ENCODE measurements around the gene MFNG. TPM values are rescaled to one million over a fixed set of nuclear protein-coding genes. Genes with fewer than 3 reads are reported as not detected.

MFNG gene
- total RNA-seq, 1 donor from 2014 or later = 75.4 TPM

GRCh38 chr22:37526376-37526775 is 40.2 kb upstream of the MFNG start:
- H3K27me3 Mint-ChIP-seq (ENCODE audit: unreplicated experiment) = peaks cover 7% of the 10 kb centered on the region
- DNase-seq (ENCODE audit: low spot score) = no peak
- no peak overlapping the region for H3K4me3 Mint-ChIP-seq (ENCODE audit: unreplicated experiment)
- H3K4me1 Mint-ChIP-seq (ENCODE audit: unreplicated experiment) = no peaks in the 10 kb centered on the region
- H3K9me3 Mint-ChIP-seq (ENCODE audit: unreplicated experiment) = no peaks in the 10 kb centered on the region
- no peak overlapping the region for H3K27ac Mint-ChIP-seq (ENCODE audit: unreplicated experiment)
- TF ChIP-seq, protein P1, sequence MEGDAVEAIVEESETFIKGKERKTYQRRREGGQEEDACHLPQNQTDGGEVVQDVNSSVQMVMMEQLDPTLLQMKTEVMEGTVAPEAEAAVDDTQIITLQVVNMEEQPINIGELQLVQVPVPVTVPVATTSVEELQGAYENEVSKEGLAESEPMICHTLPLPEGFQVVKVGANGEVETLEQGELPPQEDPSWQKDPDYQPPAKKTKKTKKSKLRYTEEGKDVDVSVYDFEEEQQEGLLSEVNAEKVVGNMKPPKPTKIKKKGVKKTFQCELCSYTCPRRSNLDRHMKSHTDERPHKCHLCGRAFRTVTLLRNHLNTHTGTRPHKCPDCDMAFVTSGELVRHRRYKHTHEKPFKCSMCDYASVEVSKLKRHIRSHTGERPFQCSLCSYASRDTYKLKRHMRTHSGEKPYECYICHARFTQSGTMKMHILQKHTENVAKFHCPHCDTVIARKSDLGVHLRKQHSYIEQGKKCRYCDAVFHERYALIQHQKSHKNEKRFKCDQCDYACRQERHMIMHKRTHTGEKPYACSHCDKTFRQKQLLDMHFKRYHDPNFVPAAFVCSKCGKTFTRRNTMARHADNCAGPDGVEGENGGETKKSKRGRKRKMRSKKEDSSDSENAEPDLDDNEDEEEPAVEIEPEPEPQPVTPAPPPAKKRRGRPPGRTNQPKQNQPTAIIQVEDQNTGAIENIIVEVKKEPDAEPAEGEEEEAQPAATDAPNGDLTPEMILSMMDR (IDR thresholded peaks at IDR 0.05; ENCODE audit: unreplicated experiment) = no peak
- H3K36me3 Mint-ChIP-seq (ENCODE audit: low read depth, unreplicated experiment) = no peaks in the 10 kb centered on the region

DNA sequence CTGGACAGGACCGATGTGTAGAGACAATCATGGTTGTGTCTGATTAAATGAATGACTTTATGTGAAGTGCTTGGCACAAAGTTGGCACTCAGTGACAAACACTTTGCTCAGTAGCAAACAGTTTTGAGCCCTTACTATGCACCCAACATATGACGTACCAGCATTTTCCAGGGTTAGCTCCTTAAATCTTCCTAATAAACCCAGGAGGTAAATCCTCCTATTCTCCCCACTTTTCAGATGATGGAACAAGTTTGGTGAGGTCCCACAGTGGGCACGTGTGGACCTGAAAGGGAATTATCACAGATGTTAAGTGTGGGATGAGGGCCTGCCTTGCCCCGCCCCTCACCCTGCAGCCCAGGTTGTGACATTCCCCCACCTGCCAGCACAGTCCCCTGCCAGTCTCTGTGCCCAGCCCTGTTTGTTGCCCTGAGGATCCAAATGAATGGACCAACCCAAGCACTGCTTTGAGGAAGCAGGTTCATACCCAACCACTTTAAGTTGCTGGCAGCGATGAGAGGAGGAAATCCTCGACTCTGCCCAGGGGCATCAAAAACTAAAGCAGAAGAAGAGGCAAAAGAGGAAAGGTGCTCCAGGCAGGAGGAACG is 39.7 kb upstream of the MFNG start:
- DNase-seq (ENCODE audit: low spot score) = no peak
- no peaks in the 10 kb centered on the region for H3K4me1 Mint-ChIP-seq (ENCODE audit: unreplicated experiment)
- H3K4me3 Mint-ChIP-seq (ENCODE audit: unreplicated experiment) = no peak overlapping the region
- no peaks in the 10 kb centered on the region for H3K36me3 Mint-ChIP-seq (ENCODE audit: low read depth, unreplicated experiment)
- H3K27ac Mint-ChIP-seq (ENCODE audit: unreplicated experiment) = no peak overlapping the region
- TF ChIP-seq, protein P1 (IDR thresholded peaks at IDR 0.05; ENCODE audit: unreplicated experiment) = no peak
- no peaks in the 10 kb centered on the region for H3K9me3 Mint-ChIP-seq (ENCODE audit: unreplicated experiment)
- peaks cover 7% of the 10 kb centered on the region for H3K27me3 Mint-ChIP-seq (ENCODE audit: unreplicated experiment)

- Mint-ChIP-seq H3K27ac (ENCODE audit: unreplicated experiment) (no peak overlapping the region), H3K9me3 (ENCODE audit: unreplicated experiment) (no peaks in the 10 kb centered on the region), H3K27me3 (ENCODE audit: unreplicated experiment) (peaks cover 7% of the 10 kb centered on the region), H3K36me3 (ENCODE audit: low read depth, unreplicated experiment) (no peaks in the 10 kb centered on the region), H3K4me3 (ENCODE audit: unreplicated experiment) (no peak overlapping the region), H3K4me1 (ENCODE audit: unreplicated experiment) (no peaks in the 10 kb centered on the region)
- TF ChIP-seq, protein P1 (IDR thresholded peaks at IDR 0.05; ENCODE audit: unreplicated experiment) = no peak
- DNase-seq (ENCODE audit: low spot score) = no peak
Measured at GRCh38 chr22:37525073-37525745, 39.0 kb upstream of the MFNG start.

DNA sequence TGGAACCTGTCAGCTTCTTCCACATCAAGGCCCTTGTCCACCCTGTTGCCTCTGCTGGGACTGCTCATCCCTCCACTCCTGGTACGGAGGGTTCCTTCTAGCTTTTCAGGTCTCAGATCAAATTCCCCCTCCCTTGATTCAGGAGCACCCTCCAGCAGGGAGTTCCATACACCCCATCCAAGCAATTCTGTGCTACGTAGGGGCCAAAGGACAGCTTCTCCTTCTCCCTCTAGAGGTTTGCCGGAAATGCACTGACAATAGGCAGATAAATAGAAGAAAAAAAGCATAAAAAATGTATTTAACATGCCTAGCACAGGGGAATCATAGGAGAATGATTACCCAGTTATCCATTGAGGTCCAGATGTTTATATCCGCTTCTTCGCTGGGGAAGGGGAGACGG is 36.3 kb upstream of the MFNG start:
- no peak overlapping the region for H3K4me3 Mint-ChIP-seq (ENCODE audit: unreplicated experiment)
- peaks cover 7% of the 10 kb centered on the region for H3K4me1 Mint-ChIP-seq (ENCODE audit: unreplicated experiment)
- H3K27ac Mint-ChIP-seq (ENCODE audit: unreplicated experiment) = no peak overlapping the region
- TF ChIP-seq, protein P1 (IDR thresholded peaks at IDR 0.05; ENCODE audit: unreplicated experiment) = no peak
- H3K36me3 Mint-ChIP-seq (ENCODE audit: low read depth, unreplicated experiment) = no peaks in the 10 kb centered on the region
- H3K27me3 Mint-ChIP-seq (ENCODE audit: unreplicated experiment) = peaks cover 12% of the 10 kb centered on the region
- H3K9me3 Mint-ChIP-seq (ENCODE audit: unreplicated experiment) = no peaks in the 10 kb centered on the region
- no peak for DNase-seq (ENCODE audit: low spot score)

- TF ChIP-seq, protein P1 (IDR thresholded peaks at IDR 0.05; ENCODE audit: unreplicated experiment) = no peak
- peaks cover 12% of the 10 kb centered on the region for H3K27me3 Mint-ChIP-seq (ENCODE audit: unreplicated experiment)
- H3K36me3 Mint-ChIP-seq (ENCODE audit: low read depth, unreplicated experiment) = no peaks in the 10 kb centered on the region
- peaks cover 7% of the 10 kb centered on the region for H3K4me1 Mint-ChIP-seq (ENCODE audit: unreplicated experiment)
- H3K9me3 Mint-ChIP-seq (ENCODE audit: unreplicated experiment) = no peaks in the 10 kb centered on the region
- H3K4me3 Mint-ChIP-seq (ENCODE audit: unreplicated experiment) = no peak overlapping the region
- no peak overlapping the region for H3K27ac Mint-ChIP-seq (ENCODE audit: unreplicated experiment)
- no peak for DNase-seq (ENCODE audit: low spot score)
Measured at GRCh38 chr22:37521236-37521739, 35.1 kb upstream of the MFNG start.
